HG02938 (cell line): Measurements from ENCODE around the gene MRGPRG.

Experiments used
- ATAC-seq: cut with Tn5 transposase; IDR thresholded peaks from one replicate; pipeline ENCODE4 v1.9.1; 2021; ENCODE audit warnings: mild to moderate bottlenecking, moderate library complexity; ENCODE audit not compliant: unreplicated experiment

The MRGPRG gene

GRCh38 chr11:3225826-3226750 is 7.5 kb upstream of the MRGPRG start:
- no peak for ATAC-seq

- no peak for ATAC-seq
These were observed 6.6 kb upstream of the MRGPRG start for GRCh38 chr11:3225159-3225758.

- ATAC-seq: no peak
These were observed 5.9 kb upstream of the MRGPRG start for GRCh38 chr11:3224401-3225057.

- ATAC-seq: no peak
These were observed 5.3 kb upstream of the MRGPRG start for GRCh38 chr11:3223932-3224381.

GRCh38 chr11:3222941-3223915 is 4.6 kb upstream of the MRGPRG start:
- no peak for ATAC-seq

- ATAC-seq: no peak
These were observed 3.6 kb upstream of the MRGPRG start for GRCh38 chr11:3222003-3222855.

GRCh38 chr11:3221408-3222002 is 2.9 kb upstream of the MRGPRG start:
- no peak for ATAC-seq

- ATAC-seq: no peak
These were observed 2.2 kb upstream of the MRGPRG start for GRCh38 chr11:3220521-3221407.

GRCh38 chr11:3220101-3220500 is 1.5 kb upstream of the MRGPRG start:
- ATAC-seq: no peak

- no peak for ATAC-seq
These were observed 774 bp upstream of the MRGPRG start for GRCh38 chr11:3219281-3219892.

GRCh38 chr11:3217818-3218482 is 663 bp downstream of the MRGPRG start:
- ATAC-seq: no peak

- no peak for ATAC-seq
These were observed 2.5 kb downstream of the MRGPRG start for GRCh38 chr11:3216027-3216525.

- ATAC-seq: no peak
These were observed 3.1 kb downstream of the MRGPRG start for GRCh38 chr11:3215346-3216026.

- ATAC-seq: no peak
These were observed 4.3 kb downstream of the MRGPRG start for GRCh38 chr11:3214420-3214699.

- ATAC-seq: no peak
These were observed 4.8 kb downstream of the MRGPRG start for GRCh38 chr11:3213659-3214419.

GRCh38 chr11:3208272-3208671 is 10.3 kb downstream of the MRGPRG start:
- no peak for ATAC-seq
